HCT116 (cell line): ENCODE data around the gene WTAP.

Source experiments
- EGR1 ChIP-seq: IDR thresholded peaks from 2 replicates; pipeline ENCODE4 v1.6.1; 2012; ENCODE audit warnings: low read depth
- EZH2 ChIP-seq: fragments of 200-600 bp; sonication (generic); IDR thresholded peaks from 2 replicates; pipeline ENCODE4 v1.6.1; 2017; ENCODE audit warnings: antibody characterized with exemption, mixed run types
- EZH2phosphoT487 ChIP-seq: fragments of 200-600 bp; IDR thresholded peaks from 2 replicates; pipeline ENCODE4 v1.6.1; 2018; ENCODE audit warnings: antibody characterized with exemption, borderline replicate concordance
- JUND ChIP-seq: IDR thresholded peaks from 2 replicates; pipeline ENCODE4 v1.6.1; 2012
- POLR2A ChIP-seq: IDR thresholded peaks from 2 replicates; pipeline ENCODE4 v1.7.0; 2011; ENCODE audit warnings: borderline replicate concordance; ENCODE audit not compliant: insufficient read depth, insufficient read length; ENCODE audit errors: extremely low read depth
- POLR2AphosphoS5 ChIP-seq: IDR thresholded peaks from 2 replicates; pipeline ENCODE4 v1.6.1; 2011; ENCODE audit warnings: mild to moderate bottlenecking, low read depth, low read length, moderate library complexity
- RAD21 ChIP-seq: IDR thresholded peaks from 2 replicates; pipeline ENCODE4 v1.6.1; 2012; ENCODE audit warnings: low read depth, mild to moderate bottlenecking
- SP1 ChIP-seq: IDR thresholded peaks from 2 replicates; pipeline ENCODE4 v1.6.1; 2012; ENCODE audit warnings: low read depth
- YY1 ChIP-seq: IDR thresholded peaks from 2 replicates; pipeline ENCODE4 v1.6.1; 2011; ENCODE audit warnings: low read length, low read depth, moderate library complexity, mild to moderate bottlenecking; ENCODE audit not compliant: insufficient replicate concordance; ENCODE audit errors: extremely low read depth
- ZFX ChIP-seq: fragments of 450-650 bp; IDR thresholded peaks from 2 replicates; pipeline ENCODE4 v1.6.1; 2017
- ZNF274 ChIP-seq: fragments of 200-500 bp; sonication (Bioruptor generic); IDR thresholded peaks from 2 replicates; pipeline ENCODE4 v1.6.1; 2014; ENCODE audit warnings: mild to moderate bottlenecking, low read depth, low read length, inconsistent platforms
- TF ChIP-seq, protein P1 (sequence below), 3 experiments: fragments of 200-600 bp in 1 of 3; sonication (generic) in 1 of 3; IDR thresholded peaks in 2 of 3; conservative IDR thresholded peaks in 1 of 3; 2 replicates each; pipeline ENCODE4 v1.5.1; 2012 to 2017; ENCODE audit warnings: low read depth in 2 of 3, low read length in 2 of 3, antibody characterized with exemption in 1 of 3, borderline replicate concordance in 1 of 3, control low read depth in 1 of 3, mild to moderate bottlenecking in 1 of 3, mixed read lengths in 1 of 3, mixed run types in 1 of 3, moderate library complexity in 1 of 3; ENCODE audit not compliant: insufficient read depth in 1 of 3
- TF ChIP-seq, protein P2 (sequence below): IDR thresholded peaks from 2 replicates; pipeline ENCODE4 v1.6.1; 2012
- TF ChIP-seq, protein P3 (sequence below): IDR thresholded peaks from 2 replicates; pipeline ENCODE4 v1.6.1; 2012

DNA sequence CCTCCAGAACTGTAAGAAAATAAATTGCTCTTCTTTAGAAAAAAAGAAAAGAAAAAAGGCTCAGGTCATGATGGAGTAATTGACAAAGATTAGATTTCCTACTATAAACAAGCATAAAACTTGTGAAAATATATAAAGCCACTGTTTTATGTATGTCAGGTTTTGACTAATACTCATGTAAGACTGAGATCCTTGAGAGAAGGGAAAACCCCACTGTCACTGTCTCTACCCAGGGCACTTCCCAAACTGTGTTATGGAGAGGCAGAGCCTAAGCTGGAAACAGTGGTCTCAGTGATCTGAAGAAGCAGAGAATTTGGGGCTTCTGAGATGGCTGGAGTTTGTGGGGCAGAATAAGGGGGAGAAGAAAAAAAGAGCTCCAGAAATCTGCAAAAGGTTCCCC, 42.2 kb downstream of the WTAP start:
- TF ChIP-seq, protein P1, sequence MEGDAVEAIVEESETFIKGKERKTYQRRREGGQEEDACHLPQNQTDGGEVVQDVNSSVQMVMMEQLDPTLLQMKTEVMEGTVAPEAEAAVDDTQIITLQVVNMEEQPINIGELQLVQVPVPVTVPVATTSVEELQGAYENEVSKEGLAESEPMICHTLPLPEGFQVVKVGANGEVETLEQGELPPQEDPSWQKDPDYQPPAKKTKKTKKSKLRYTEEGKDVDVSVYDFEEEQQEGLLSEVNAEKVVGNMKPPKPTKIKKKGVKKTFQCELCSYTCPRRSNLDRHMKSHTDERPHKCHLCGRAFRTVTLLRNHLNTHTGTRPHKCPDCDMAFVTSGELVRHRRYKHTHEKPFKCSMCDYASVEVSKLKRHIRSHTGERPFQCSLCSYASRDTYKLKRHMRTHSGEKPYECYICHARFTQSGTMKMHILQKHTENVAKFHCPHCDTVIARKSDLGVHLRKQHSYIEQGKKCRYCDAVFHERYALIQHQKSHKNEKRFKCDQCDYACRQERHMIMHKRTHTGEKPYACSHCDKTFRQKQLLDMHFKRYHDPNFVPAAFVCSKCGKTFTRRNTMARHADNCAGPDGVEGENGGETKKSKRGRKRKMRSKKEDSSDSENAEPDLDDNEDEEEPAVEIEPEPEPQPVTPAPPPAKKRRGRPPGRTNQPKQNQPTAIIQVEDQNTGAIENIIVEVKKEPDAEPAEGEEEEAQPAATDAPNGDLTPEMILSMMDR (IDR thresholded peaks at IDR 0.05 in 2 of 3, conservative IDR thresholded peaks at IDR 0.05 in 1 of 3; ENCODE audit: borderline replicate concordance in 1 of 3, insufficient read depth in 1 of 3, low read depth in 2 of 3, low read length in 2 of 3) = no peak
- no peak for TF ChIP-seq EZH2
- TF ChIP-seq SP1 = no peak
- no peak for TF ChIP-seq ZNF274
- no peak for TF ChIP-seq EGR1
- no peak for TF ChIP-seq POLR2AphosphoS5
- TF ChIP-seq YY1 = no peak
- no peak for TF ChIP-seq EZH2phosphoT487
- TF ChIP-seq, protein P2, sequence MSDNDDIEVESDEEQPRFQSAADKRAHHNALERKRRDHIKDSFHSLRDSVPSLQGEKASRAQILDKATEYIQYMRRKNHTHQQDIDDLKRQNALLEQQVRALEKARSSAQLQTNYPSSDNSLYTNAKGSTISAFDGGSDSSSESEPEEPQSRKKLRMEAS = no peak
- TF ChIP-seq RAD21 = no peak
- no peak for TF ChIP-seq JUND
- no peak for TF ChIP-seq POLR2A
- no peak for TF ChIP-seq ZFX
- TF ChIP-seq, protein P3, sequence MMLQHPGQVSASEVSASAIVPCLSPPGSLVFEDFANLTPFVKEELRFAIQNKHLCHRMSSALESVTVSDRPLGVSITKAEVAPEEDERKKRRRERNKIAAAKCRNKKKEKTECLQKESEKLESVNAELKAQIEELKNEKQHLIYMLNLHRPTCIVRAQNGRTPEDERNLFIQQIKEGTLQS = no peak
